HG03469 (cell line): ENCODE data around the gene SPAG16.
"Not testable (repeated sequence)": the region's sequence is repeated elsewhere in the genome, so short reads cannot be mapped to it uniquely, and the experiment has no call there.

Experiments
- ATAC-seq: cut with Tn5 transposase; IDR thresholded peaks from one replicate; pipeline ENCODE4 v1.9.1; 2021; ENCODE audit warnings: mild to moderate bottlenecking, moderate library complexity, moderate number of reproducible peaks; ENCODE audit not compliant: unreplicated experiment

Gene SPAG16

GRCh38 chr2:213688825-213689224 is 404.6 kb downstream of the SPAG16 start:
- not testable (repeated sequence) for ATAC-seq

GRCh38 chr2:213689585-213689984 is 405.3 kb downstream of the SPAG16 start:
- ATAC-seq = no peak

GRCh38 chr2:213691351-213691750 is 407.1 kb downstream of the SPAG16 start:
- ATAC-seq = no peak

GRCh38 chr2:213696442-213696841 is 412.2 kb downstream of the SPAG16 start:
- peak; percentile 54 for ATAC-seq

- not testable (repeated sequence) for ATAC-seq
Observed at GRCh38 chr2:213701365-213701764, 417.1 kb downstream of the SPAG16 start.

GRCh38 chr2:213703406-213704098 is 419.3 kb downstream of the SPAG16 start:
- no peak for ATAC-seq

- ATAC-seq = no peak
Observed at GRCh38 chr2:213710164-213710563, 425.9 kb downstream of the SPAG16 start.

GRCh38 chr2:213718411-213718810 is 434.1 kb downstream of the SPAG16 start:
- ATAC-seq = not testable (repeated sequence)

- no peak for ATAC-seq
Observed at GRCh38 chr2:213722565-213722964, 438.3 kb downstream of the SPAG16 start.

- ATAC-seq = no peak
Observed at GRCh38 chr2:213723041-213723560, 438.8 kb downstream of the SPAG16 start.

GRCh38 chr2:213723707-213724106 is 439.4 kb downstream of the SPAG16 start:
- no peak for ATAC-seq

GRCh38 chr2:213726101-213726500 is 441.8 kb downstream of the SPAG16 start:
- ATAC-seq = no peak

GRCh38 chr2:213733893-213734292 is 449.6 kb downstream of the SPAG16 start:
- peak; percentile 95 for ATAC-seq

- peak; percentile 90 for ATAC-seq
Observed at GRCh38 chr2:213740453-213740852, 456.2 kb downstream of the SPAG16 start.

- ATAC-seq = peak; percentile 89
Observed at GRCh38 chr2:213751446-213751845, 467.2 kb downstream of the SPAG16 start.

GRCh38 chr2:213752575-213752974 is 468.3 kb downstream of the SPAG16 start:
- ATAC-seq = no peak

- no peak for ATAC-seq
Observed at GRCh38 chr2:213757525-213757924, 473.3 kb downstream of the SPAG16 start.

- ATAC-seq = no peak
Observed at GRCh38 chr2:213763354-213763753, 479.1 kb downstream of the SPAG16 start.

- no peak for ATAC-seq
Observed at GRCh38 chr2:213763963-213764362, 479.7 kb downstream of the SPAG16 start.

GRCh38 chr2:213764849-213765248 is 480.6 kb downstream of the SPAG16 start:
- ATAC-seq = no peak

- ATAC-seq = peak; percentile 24
Observed at GRCh38 chr2:213766062-213766461, 481.8 kb downstream of the SPAG16 start.

- ATAC-seq = peak; percentile 93
Observed at GRCh38 chr2:213766465-213766901, 482.2 kb downstream of the SPAG16 start.

- peak; percentile 65 for ATAC-seq
Observed at GRCh38 chr2:213787869-213788268, 503.6 kb downstream of the SPAG16 start.
